NCI-H69 (cell line): ENCODE data around the gene POLD2.
A peak's percentile ranks its signal among the peaks of the same experiment; 100 is the strongest.
"Not testable (repeated sequence)": the region's sequence is repeated elsewhere in the genome, so short reads cannot be mapped to it uniquely, and the experiment has no call there.

Experiments
- DNase-seq: peaks from one replicate; lab custom pipeline; 2025; lab: John Stamatoyannopoulos, UW

POLD2 gene

GRCh38 chr7:44123190-44124003 lies at the start of gene POLD2:
TSS of gene POLD2 (minus strand) at chr7:44123548. CDS start at chr7:44122053, 1,495 bp downstream.
- DNase-seq, result peak; percentile 99

DNA sequence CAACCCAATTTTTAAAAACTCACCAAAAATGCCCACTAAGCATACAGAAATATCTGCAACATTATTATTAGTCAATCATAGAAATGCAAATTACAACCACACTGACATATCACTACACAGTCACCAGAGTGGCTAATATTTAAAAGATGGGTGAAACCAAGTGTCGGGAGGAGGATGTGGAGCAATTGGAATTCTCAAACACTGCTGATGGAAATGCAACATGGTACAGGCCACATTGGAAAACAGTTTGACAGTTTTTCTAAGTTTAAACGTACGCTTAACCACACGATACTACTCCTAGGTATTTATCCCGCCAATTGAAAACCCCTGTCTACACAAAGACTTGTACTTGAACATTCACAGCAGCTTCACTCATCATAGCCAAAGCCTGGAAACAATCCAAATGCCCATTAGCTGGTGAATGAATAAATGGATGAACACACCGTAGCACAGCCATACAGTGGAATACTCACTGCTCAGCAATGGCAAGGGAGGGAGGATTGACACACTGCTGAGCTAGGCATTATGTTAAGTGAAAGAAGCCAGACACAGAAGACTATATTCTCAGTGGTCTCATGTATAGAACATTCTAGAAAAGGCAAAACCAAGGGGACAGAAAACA lies 49.6 kb upstream of the POLD2 start:
- DNase-seq, result peak; percentile 70

- no peak for DNase-seq
Observed at GRCh38 chr7:44172352-44172751, 49.0 kb upstream of the POLD2 start.

- not testable (repeated sequence) for DNase-seq
Observed at GRCh38 chr7:44171901-44172300, 48.6 kb upstream of the POLD2 start.

- DNase-seq, result no peak
Observed at GRCh38 chr7:44167920-44168319, 44.6 kb upstream of the POLD2 start.

DNA sequence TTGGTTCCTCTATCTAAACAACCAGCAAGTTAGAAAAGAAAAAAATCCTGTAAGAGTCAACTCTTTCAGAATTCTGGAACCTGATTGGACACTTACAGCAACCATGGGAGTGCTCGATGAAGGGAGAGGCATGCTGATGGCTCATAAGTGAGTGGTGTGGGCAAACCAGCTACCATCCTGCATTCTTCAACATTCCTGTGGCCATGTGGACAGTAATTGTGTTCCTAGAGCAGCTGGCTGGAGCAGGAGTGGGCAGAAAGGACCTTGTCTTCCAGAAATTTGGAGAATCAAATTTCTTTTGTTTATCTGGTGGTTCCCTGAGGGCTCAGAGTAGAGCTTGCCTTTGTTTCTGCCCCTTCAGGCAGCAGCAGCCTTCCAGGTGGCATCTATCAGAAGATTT lies 40.2 kb upstream of the POLD2 start:
- peak; percentile 85 for DNase-seq

DNA sequence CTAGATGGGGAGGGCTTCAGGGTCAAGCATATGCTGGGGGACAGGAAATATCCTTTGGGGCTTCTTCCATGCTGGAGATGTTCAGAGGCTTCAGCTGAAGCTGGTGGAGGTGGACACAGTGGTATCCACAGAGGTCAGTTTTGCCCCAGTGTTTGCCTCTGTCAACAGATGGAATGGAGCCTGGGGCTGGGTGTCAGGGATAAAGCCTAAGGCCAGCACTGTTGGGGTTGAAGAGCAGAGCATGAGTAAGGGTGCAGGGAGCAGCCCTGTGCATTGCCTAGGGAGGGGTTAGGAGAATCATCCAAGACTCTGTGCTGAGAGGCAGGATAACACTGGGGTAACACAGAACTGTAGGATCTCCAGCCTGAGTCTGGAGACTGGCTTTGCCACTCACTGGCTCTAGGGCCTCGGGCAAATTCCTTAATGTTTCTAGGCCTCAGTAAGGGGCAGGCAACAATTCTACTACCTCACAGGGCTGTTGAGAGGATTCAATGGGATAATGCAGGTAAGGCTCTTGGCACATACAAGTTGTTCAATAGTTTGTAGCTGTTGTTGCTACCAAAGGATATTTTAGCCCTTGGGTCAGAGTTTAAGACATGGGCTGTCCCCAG lies 39.5 kb upstream of the POLD2 start:
- no peak for DNase-seq

DNA sequence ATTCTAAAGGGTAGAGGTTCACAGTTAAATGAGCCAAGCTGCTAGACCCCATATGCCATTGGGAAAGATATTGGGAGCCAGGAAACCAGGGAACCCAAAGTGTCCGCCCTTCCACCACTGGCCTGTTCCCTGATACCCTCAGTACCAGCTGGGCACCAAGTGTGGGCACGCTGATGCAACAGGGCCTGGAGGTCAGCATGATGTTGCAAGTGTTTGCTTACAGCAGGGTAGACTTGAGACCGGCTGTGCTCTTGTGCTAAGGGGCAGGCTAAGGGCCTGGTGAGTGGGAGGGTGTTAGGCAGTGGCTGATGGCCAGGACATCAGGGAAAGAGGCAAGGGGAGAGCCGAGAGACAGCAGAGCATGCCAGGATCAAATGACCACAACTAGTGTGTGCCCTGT lies 38.8 kb upstream of the POLD2 start:
- no peak for DNase-seq

DNA sequence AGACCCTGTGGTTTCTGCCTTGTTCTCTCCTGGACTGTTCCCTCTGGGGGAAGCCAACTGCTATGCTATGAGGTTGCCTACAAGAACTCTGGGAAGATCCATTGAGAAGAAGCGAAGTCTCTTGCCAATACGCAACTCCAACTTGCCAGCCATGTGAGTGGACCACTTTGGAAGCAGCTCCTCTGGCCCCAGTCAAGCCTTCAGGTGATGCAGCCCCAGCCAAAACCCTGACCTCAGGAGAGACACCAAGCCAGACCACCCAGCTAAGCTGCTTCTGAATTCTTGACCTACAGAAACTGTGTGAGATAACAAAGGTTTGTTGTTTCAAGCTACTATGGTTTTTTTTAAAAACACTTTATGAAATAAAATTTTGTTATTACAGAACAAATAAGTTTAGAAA lies 38.0 kb upstream of the POLD2 start:
- DNase-seq, result no peak

GRCh38 chr7:44159824-44160630 lies 36.7 kb upstream of the POLD2 start:
- no peak for DNase-seq

DNA sequence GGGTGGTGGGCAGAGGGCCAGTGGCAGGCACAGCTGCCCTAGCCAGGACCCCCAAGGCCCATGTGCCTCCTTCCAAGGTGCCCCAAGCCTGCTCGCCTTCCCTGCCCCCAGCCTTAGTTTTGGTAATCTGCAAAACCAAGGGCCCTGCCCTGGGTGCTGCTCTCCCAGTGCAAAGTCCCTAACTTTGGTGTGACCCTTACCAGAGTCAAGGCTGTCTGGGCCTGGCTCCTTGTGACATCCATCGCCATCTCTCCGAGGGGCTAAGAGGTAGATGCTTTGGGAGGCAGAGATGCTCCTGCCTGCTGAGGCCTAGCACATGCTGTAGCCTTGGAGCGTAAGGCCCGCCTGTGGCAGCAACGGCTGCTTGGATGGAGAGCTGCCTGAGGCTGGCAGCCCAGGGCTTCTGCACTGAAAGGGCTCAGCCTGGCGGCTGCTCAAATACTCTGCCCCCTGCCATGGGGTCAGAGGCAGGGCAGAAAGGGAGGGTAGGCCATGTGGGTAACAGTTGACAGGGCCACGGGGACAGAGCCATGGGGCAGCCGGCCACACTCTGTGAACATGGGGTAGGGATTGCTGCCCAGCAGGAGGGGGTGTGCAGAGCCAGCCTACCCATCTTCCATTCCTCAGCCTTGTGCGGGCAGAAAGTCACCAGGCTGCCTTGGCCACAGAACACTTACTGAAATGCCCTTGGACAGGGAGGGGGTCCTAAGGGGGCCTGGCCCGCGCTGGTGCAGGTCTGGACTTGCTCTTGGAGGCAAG lies 35.7 kb upstream of the POLD2 start:
- DNase-seq, result peak; percentile 39

- DNase-seq, result peak; percentile 83
Observed at GRCh38 chr7:44158096-44158872, 34.9 kb upstream of the POLD2 start.

GRCh38 chr7:44157116-44158080 lies 34.0 kb upstream of the POLD2 start:
- DNase-seq, result peak; percentile 32

DNA sequence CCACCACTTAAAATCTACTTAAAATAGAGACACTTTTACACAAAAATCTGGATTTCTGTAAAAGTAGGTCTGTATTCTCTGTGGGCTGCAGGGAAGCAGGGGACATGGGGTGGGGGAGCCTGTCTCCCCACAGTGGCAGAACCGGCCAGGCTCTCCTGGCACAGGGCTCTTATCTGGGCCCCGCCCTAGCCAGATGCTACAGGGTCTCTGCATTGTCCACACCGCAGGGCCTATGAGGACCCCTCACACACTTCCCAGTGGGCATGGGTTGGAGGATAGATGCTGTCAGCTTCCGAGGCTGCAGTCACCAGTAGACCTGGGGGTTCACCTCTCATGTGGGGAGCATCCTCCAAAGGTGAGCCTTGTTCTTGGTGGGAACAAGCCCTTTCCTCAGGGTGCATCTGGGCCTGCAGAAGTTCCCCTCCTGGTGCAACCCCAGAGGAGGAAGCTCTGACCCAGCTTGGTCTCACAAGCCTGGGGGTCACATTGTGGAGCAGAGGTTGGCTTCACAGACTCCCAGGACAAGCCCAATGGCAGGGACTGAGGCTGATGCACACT lies 33.2 kb upstream of the POLD2 start:
- no peak for DNase-seq

GRCh38 chr7:44155191-44156185 lies 32.1 kb upstream of the POLD2 start:
- DNase-seq, result no peak

DNA sequence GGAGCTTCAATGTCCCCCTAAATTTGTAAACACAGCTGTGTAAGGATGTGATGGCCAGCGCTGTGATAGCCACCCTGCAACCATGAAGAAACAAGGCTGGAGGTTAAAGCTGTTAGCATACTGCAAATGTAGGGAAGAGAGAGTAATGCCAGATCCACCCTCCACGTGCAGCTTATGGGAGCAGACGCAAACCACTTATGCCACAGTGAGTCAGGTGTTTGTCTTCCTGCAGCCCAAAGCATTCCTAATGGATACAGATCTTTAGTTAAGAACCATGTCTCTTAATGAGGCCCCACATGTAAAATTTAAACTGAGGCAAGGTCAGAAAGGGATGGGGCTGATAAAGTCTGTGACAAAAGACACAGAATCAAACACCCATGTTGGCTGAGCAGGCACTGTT lies 31.4 kb upstream of the POLD2 start:
- DNase-seq, result no peak

DNA sequence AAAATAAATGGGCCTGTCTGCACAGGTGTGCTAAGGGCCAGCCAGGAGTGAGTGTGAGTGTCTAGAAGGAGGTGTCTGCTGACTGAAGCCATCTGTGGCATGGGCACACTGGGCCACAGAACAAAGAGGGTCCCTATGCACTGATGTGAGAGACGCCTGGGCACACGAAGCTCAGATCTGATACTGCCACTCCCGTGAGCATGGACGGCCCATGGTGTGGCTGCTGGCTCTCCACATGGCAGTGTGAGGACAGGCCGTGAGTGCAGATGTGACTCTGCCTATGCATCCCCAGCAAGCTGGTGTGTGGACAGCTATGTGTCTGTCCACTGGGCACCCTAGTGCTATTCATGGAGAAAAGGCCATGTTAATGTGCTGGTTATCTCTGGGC lies 30.6 kb upstream of the POLD2 start:
- DNase-seq, result no peak
